Activated CD8-positive, alpha-beta T cell treated with anti-CD3 and anti-CD28 coated beads, Interleukin-2, amount 10 ng/mL, durations not matched to agents 7 days and 5 days (primary cell): ENCODE results near the gene SIX2. TPM values are rescaled to one million over a fixed set of nuclear protein-coding genes. Genes with fewer than 3 reads are reported as not detected.
"Not testable (repeated sequence)": the region's sequence is repeated elsewhere in the genome, so short reads cannot be mapped to it uniquely, and the experiment has no call there.

Experiments
- ATAC-seq: fragments of 150-1000 bp; cut with Tn5 transposase; one replicate; pipeline ENCODE4 v1.10.0; 2021; ENCODE audit warnings: moderate library complexity
- CTCF ChIA-PET: fragments of 350-600 bp; sonication (Branson Sonifier 250); formaldehyde crosslinking; loops from one replicate; lab custom pipeline; 2021; ENCODE audit warnings: antibody characterized with exemption; lab: Charles Lee
- POLR2A ChIA-PET: fragments of 350-600 bp; sonication (Branson Sonifier 250); formaldehyde crosslinking; loops from one replicate; lab custom pipeline; 2021; ENCODE audit warnings: antibody characterized with exemption; lab: Charles Lee
- DNase-seq: peaks from one replicate; pipeline ENCODE4 v3.0.0-alpha.2; 2020
- H3K27ac Mint-ChIP-seq: one replicate; pipeline ENCODE4 v1.8.0; 2021; ENCODE audit warnings: mild to moderate bottlenecking, mixed read lengths
- H3K27me3 Mint-ChIP-seq: one replicate; pipeline ENCODE4 v1.8.0; 2021; ENCODE audit warnings: low read depth, mixed read lengths
- H3K36me3 Mint-ChIP-seq: one replicate; pipeline ENCODE4 v1.8.0; 2021; ENCODE audit warnings: low read depth, mixed read lengths
- H3K4me1 Mint-ChIP-seq: one replicate; pipeline ENCODE4 v1.8.0; 2021; ENCODE audit warnings: low read depth, mixed read lengths
- H3K4me3 Mint-ChIP-seq: one replicate; pipeline ENCODE4 v1.8.0; 2021; ENCODE audit warnings: mild to moderate bottlenecking, mixed read lengths
- H3K9me3 Mint-ChIP-seq: one replicate; pipeline ENCODE4 v1.8.0; 2022; ENCODE audit warnings: mixed read lengths; ENCODE audit not compliant: insufficient read depth
- total RNA-seq, 2 experiments: library from RNA; stranded (reverse); gene quantifications; one replicate each; pipeline ENCODE4 v1.2.3, GENCODE V29; 2021

SIX2 gene
- total RNA-seq, 2 experiments from 2014 or later, result not detected

- H3K4me1 Mint-ChIP-seq, H3K4me3 Mint-ChIP-seq, CTCF ChIA-PET, POLR2A ChIA-PET, H3K36me3 Mint-ChIP-seq, H3K9me3 Mint-ChIP-seq, ATAC-seq, H3K27ac Mint-ChIP-seq, DNase-seq: not testable (repeated sequence)
- peaks cover 21% of the 10 kb centered on the region for H3K27me3 Mint-ChIP-seq
Measured at GRCh38 chr2:45039804-45040203, 30.6 kb upstream of the SIX2 start.

GRCh38 chr2:45038861-45039260 lies 29.6 kb upstream of the SIX2 start:
- DNase-seq, POLR2A ChIA-PET, H3K4me1 Mint-ChIP-seq, H3K9me3 Mint-ChIP-seq, H3K36me3 Mint-ChIP-seq, CTCF ChIA-PET, H3K4me3 Mint-ChIP-seq, ATAC-seq, H3K27ac Mint-ChIP-seq: not testable (repeated sequence)
- H3K27me3 Mint-ChIP-seq, result peaks cover 16% of the 10 kb centered on the region

GRCh38 chr2:45033302-45033701 lies 24.1 kb upstream of the SIX2 start:
- no peak for ATAC-seq
- POLR2A ChIA-PET, result no interaction called here
- H3K4me3 Mint-ChIP-seq, result no peak overlapping the region
- CTCF ChIA-PET, result no interaction called here
- H3K27ac Mint-ChIP-seq, result no peak overlapping the region
- no peak for DNase-seq
- no peaks in the 10 kb centered on the region for H3K9me3 Mint-ChIP-seq
- no peaks in the 10 kb centered on the region for H3K36me3 Mint-ChIP-seq
- H3K27me3 Mint-ChIP-seq, result peaks cover 12% of the 10 kb centered on the region
- H3K4me1 Mint-ChIP-seq, result no peaks in the 10 kb centered on the region

GRCh38 chr2:45031028-45031427 lies 21.8 kb upstream of the SIX2 start:
- ChIA-PET POLR2A (no interaction called here), CTCF (no interaction called here)
- DNase-seq (no peak), ATAC-seq (no peak)
- H3K36me3 Mint-ChIP-seq, result no peaks in the 10 kb centered on the region
- no peaks in the 10 kb centered on the region for H3K9me3 Mint-ChIP-seq
- H3K4me3 Mint-ChIP-seq, result no peak overlapping the region
- no peak overlapping the region for H3K27ac Mint-ChIP-seq
- no peaks in the 10 kb centered on the region for H3K4me1 Mint-ChIP-seq
- peaks cover 14% of the 10 kb centered on the region for H3K27me3 Mint-ChIP-seq

GRCh38 chr2:45030553-45030952 lies 21.3 kb upstream of the SIX2 start:
- no peak overlapping the region for H3K27ac Mint-ChIP-seq
- H3K27me3 Mint-ChIP-seq, result peaks cover 16% of the 10 kb centered on the region
- H3K9me3 Mint-ChIP-seq, result no peaks in the 10 kb centered on the region
- no peaks in the 10 kb centered on the region for H3K4me1 Mint-ChIP-seq
- ChIA-PET POLR2A (no interaction called here), CTCF (no interaction called here)
- ATAC-seq (no peak), DNase-seq (no peak)
- H3K36me3 Mint-ChIP-seq, result no peaks in the 10 kb centered on the region
- H3K4me3 Mint-ChIP-seq, result no peak overlapping the region

DNA sequence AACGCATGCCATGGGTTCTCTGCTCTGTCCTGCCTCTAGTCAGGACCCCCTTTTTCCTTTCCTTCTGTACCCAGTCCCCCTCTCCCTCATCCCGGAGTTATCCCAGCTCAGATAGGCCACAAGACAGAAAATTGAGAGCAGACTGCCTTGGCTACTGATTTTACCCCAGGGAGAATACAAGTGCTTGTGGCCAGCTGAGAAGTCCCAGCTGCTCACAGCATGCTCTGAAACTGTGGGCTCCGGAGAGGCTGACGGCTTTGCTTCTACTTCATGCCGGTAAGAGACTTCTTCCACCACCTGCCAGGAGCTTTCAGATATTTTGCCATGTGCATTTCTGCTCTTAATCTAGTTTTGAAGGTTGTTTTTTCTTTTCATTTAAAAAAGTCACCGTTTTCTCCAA lies 20.0 kb upstream of the SIX2 start:
- H3K36me3 Mint-ChIP-seq, result no peaks in the 10 kb centered on the region
- H3K4me3 Mint-ChIP-seq, result no peak overlapping the region
- no peak for DNase-seq
- no peak overlapping the region for H3K27ac Mint-ChIP-seq
- H3K9me3 Mint-ChIP-seq, result no peaks in the 10 kb centered on the region
- H3K27me3 Mint-ChIP-seq, result peaks cover 16% of the 10 kb centered on the region
- POLR2A ChIA-PET, result no interaction called here
- ATAC-seq, result no peak
- CTCF ChIA-PET, result no interaction called here
- no peaks in the 10 kb centered on the region for H3K4me1 Mint-ChIP-seq

DNA sequence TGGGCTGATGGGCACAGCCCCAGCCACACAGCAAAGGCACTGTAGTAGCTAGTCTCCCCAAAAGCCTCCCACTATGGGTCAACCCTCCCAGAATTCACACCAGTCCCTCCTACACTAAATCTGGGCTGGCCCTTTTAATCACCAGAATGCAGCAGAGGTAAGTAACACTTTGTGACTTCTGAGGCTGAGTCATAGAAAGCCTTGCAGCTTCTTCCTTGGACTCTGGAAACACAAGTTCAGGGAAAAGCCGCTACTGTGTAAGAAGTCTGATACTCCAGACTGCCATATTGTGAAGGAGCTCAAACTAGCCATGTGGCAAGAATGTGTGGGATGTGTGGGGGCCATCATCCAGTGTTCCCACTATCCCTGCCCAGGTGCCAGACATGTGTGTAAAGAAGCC lies 19.0 kb upstream of the SIX2 start:
- H3K36me3 Mint-ChIP-seq, result no peaks in the 10 kb centered on the region
- no peaks in the 10 kb centered on the region for H3K9me3 Mint-ChIP-seq
- no peaks in the 10 kb centered on the region for H3K4me1 Mint-ChIP-seq
- no peak overlapping the region for H3K27ac Mint-ChIP-seq
- no peak for ATAC-seq
- H3K4me3 Mint-ChIP-seq, result no peak overlapping the region
- H3K27me3 Mint-ChIP-seq, result peaks cover 15% of the 10 kb centered on the region
- ChIA-PET POLR2A (no interaction called here), CTCF (no interaction called here)
- DNase-seq, result no peak

- no peaks in the 10 kb centered on the region for H3K36me3 Mint-ChIP-seq
- no peak overlapping the region for H3K4me3 Mint-ChIP-seq
- no peak for DNase-seq
- ATAC-seq, result no peak
- peaks cover 19% of the 10 kb centered on the region for H3K27me3 Mint-ChIP-seq
- CTCF ChIA-PET, result no interaction called here
- POLR2A ChIA-PET, result no interaction called here
- H3K4me1 Mint-ChIP-seq, result no peaks in the 10 kb centered on the region
- no peaks in the 10 kb centered on the region for H3K9me3 Mint-ChIP-seq
- no peak overlapping the region for H3K27ac Mint-ChIP-seq
Measured at GRCh38 chr2:45026924-45027450, 17.7 kb upstream of the SIX2 start.

DNA sequence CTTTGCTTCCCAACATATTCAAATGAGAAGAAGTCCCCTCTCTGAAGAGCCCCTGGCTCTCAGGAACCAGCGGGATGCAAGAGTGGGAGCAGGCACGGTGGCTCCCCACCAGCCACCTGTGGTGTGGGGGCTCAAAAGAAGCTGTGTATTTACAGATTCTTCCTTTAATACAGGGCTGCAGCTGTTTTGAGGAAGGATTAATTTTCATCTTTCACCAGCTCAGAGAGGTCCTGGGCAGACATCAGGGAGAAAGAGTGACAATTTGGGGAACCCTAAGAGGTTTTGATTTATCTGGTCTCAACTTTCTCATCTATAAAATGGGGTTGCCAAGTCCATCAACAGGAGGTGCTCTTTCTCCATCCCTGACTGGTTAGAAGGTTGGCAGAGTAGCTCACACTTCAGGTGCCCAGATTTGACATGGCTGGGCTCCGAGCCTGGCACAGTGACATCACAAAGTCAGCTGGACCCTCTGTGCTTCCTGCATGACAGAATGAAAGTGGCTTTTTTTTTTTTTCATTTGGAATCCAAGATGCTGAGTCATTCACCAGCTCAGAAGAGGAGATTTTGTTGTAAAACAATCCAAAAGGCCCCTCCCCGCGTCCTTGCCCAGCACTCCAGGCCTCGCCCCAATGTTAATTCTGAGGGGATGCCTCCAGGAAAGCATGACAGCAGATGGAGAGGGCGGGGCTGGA lies 15.5 kb upstream of the SIX2 start:
- H3K9me3 Mint-ChIP-seq, result no peaks in the 10 kb centered on the region
- no peak for ATAC-seq
- no peak overlapping the region for H3K4me3 Mint-ChIP-seq

DNA sequence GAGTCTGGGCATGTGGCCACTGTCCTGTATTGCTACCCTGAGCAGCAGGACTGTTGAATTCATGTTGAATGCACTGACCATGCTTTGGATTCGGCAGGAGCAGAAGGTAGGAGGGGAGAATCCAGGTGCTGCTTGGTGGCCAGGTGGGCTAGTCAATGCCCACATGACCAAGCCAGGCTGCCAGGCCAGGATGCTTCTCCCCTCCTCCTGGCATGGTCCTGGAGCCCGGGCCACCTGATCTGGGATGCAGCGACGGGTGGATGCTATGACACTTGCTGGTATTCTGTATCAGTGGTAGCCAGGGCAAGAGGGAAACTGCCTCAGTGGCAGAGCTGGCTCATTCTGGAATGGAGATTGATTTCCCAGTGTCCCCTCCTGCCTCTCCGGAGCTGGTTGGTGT lies 14.8 kb upstream of the SIX2 start:
- H3K27me3 Mint-ChIP-seq, result peaks cover 19% of the 10 kb centered on the region
- H3K36me3 Mint-ChIP-seq, result no peaks in the 10 kb centered on the region
- no peak overlapping the region for H3K4me3 Mint-ChIP-seq
- H3K9me3 Mint-ChIP-seq, result no peaks in the 10 kb centered on the region
- POLR2A ChIA-PET, result interaction anchor here (0.6 kb wide), 1 partner anchor 33 kb away, joined by 4 read pairs; no protein-coding TSS in a partner anchor
- CTCF ChIA-PET, result no interaction called here
- no peaks in the 10 kb centered on the region for H3K4me1 Mint-ChIP-seq
- ATAC-seq (no peak), DNase-seq (no peak)
- H3K27ac Mint-ChIP-seq, result no peak overlapping the region

More for the DNA sequence above, 15.5 kb upstream of the SIX2 start:
- DNase-seq, result no peak
- CTCF ChIA-PET, result interaction anchor here (1.1 to 1.2 kb wide), 2 partner anchors 306 to 469 kb away, joined by 3 read pairs; no protein-coding TSS in a partner anchor
- Mint-ChIP-seq H3K27me3 (peaks cover 21% of the 10 kb centered on the region), H3K4me1 (no peaks in the 10 kb centered on the region), H3K27ac (no peak overlapping the region), H3K36me3 (no peaks in the 10 kb centered on the region)
- POLR2A ChIA-PET, result interaction anchor here (0.6 kb wide), 1 partner anchor 34 kb away, joined by 4 read pairs; no protein-coding TSS in a partner anchor

- no peak overlapping the region for H3K4me3 Mint-ChIP-seq
- no peak overlapping the region for H3K27ac Mint-ChIP-seq
- ChIA-PET CTCF (no interaction called here), POLR2A (no interaction called here)
- no peaks in the 10 kb centered on the region for H3K9me3 Mint-ChIP-seq
- peaks cover 27% of the 10 kb centered on the region for H3K27me3 Mint-ChIP-seq
- ATAC-seq, result no peak
- no peak for DNase-seq
- H3K4me1 Mint-ChIP-seq, result no peaks in the 10 kb centered on the region
- no peaks in the 10 kb centered on the region for H3K36me3 Mint-ChIP-seq
Measured at GRCh38 chr2:45020439-45020838, 11.2 kb upstream of the SIX2 start.

DNA sequence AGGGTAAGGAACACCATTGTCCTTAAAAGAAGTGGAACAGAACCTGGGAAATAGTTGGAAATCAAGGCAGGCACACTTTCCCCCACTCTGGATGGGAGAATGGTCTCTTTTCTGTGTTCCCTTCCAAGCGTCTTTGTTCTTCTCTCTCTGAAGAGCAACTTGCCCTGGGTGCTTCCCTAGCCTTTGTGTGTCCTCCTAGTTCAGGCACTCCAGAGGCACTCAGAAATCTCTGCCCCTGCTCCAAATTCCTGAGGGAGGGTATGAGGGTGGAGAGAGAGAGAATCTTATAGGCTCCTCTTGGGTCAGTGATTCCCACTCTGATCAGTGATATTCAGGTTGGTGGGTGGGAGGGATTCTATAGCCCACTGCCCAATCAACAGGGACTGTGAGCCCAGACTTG lies 8.8 kb upstream of the SIX2 start:
- DNase-seq (no peak), ATAC-seq (no peak)
- Mint-ChIP-seq H3K4me3 (no peak overlapping the region), H3K36me3 (no peaks in the 10 kb centered on the region), H3K4me1 (peaks cover 2% of the 10 kb centered on the region), H3K27ac (no peak overlapping the region), H3K27me3 (peaks cover 43% of the 10 kb centered on the region), H3K9me3 (no peaks in the 10 kb centered on the region)
- ChIA-PET CTCF (no interaction called here), POLR2A (no interaction called here)
